Mesenchymal stem cell (in vitro differentiated cells and primary cell): ENCODE results near the gene C1orf52.

Experiments used
- DNase-seq: peaks from one replicate; pipeline ENCODE4 v3.0.0-alpha.2; 2013
- H2AFZ ChIP-seq: one replicate; pipeline ENCODE4 v1.6.1; 2013; ENCODE audit warnings: low read depth, mild to moderate bottlenecking, control low read depth, inconsistent platforms, low read length, moderate library complexity
- H2AK5ac ChIP-seq: 2 replicates; pipeline ENCODE4 v1.6.1; 2013; ENCODE audit warnings: low read length, moderate library complexity, mild to moderate bottlenecking, inconsistent platforms; ENCODE audit not compliant: severe bottlenecking
- H2BK120ac ChIP-seq: one replicate; pipeline ENCODE4 v1.6.1; 2013; ENCODE audit warnings: low read depth, mild to moderate bottlenecking, inconsistent platforms, low read length, moderate library complexity
- H2BK12ac ChIP-seq, 2 experiments: one replicate each; pipeline ENCODE4 v1.6.1; 2013; ENCODE audit warnings: inconsistent platforms in 2 of 2, low read length in 2 of 2, mild to moderate bottlenecking in 2 of 2, moderate library complexity in 2 of 2, control low read depth in 1 of 2
- H2BK15ac ChIP-seq: one replicate; pipeline ENCODE4 v1.6.1; 2013; ENCODE audit warnings: mild to moderate bottlenecking, low read depth, inconsistent platforms; ENCODE audit not compliant: poor library complexity, severe bottlenecking
- H2BK5ac ChIP-seq: 2 replicates; pipeline ENCODE4 v1.6.1; 2013; ENCODE audit warnings: low read depth, mild to moderate bottlenecking, low read length, control low read depth, inconsistent platforms; ENCODE audit not compliant: poor library complexity, severe bottlenecking
- H3K14ac ChIP-seq, 2 experiments: one replicate each; pipeline ENCODE4 v1.6.1; 2013; ENCODE audit warnings: inconsistent platforms in 2 of 2, low read length in 2 of 2, control low read depth in 1 of 2, mild to moderate bottlenecking in 1 of 2, moderate library complexity in 1 of 2
- H3K18ac ChIP-seq, 2 experiments: one replicate each; pipeline ENCODE4 v1.6.1; 2013; ENCODE audit warnings: inconsistent platforms in 2 of 2, low read length in 2 of 2, control low read depth in 1 of 2, low read depth in 1 of 2, mild to moderate bottlenecking in 1 of 2
- H3K23ac ChIP-seq, 2 experiments: one replicate each; pipeline ENCODE4 v1.6.1; 2013; ENCODE audit warnings: inconsistent platforms in 2 of 2, low read length in 2 of 2, mild to moderate bottlenecking in 2 of 2, moderate library complexity in 2 of 2, control low read depth in 1 of 2
- H3K27ac ChIP-seq: 2 replicates; pipeline ENCODE4 v1.5.1; 2013; ENCODE audit warnings: mild to moderate bottlenecking, moderate library complexity, low read length, control low read depth, inconsistent platforms; ENCODE audit not compliant: poor library complexity, severe bottlenecking
- H3K27me3 ChIP-seq, 2 experiments: 2 replicates each; pipeline versions ENCODE4 v1.6.1 to v1.7.0; 2013; ENCODE audit warnings: low read length in 2 of 2, mild to moderate bottlenecking in 2 of 2, moderate library complexity in 2 of 2, control low read depth in 1 of 2, inconsistent platforms in 1 of 2; ENCODE audit not compliant: control insufficient read depth in 1 of 2, insufficient read depth in 1 of 2
- H3K36me3 ChIP-seq, 2 experiments: 2 replicates each; pipeline versions ENCODE4 v1.6.1 to v1.7.0; 2013; ENCODE audit warnings: low read length in 2 of 2, control low read depth in 1 of 2, inconsistent platforms in 1 of 2, low read depth in 1 of 2, mild to moderate bottlenecking in 1 of 2; ENCODE audit not compliant: insufficient read depth in 2 of 2, control insufficient read depth in 1 of 2
- H3K4ac ChIP-seq, 2 experiments: one replicate each; pipeline ENCODE4 v1.6.1; 2013; ENCODE audit warnings: inconsistent platforms in 2 of 2, low read length in 2 of 2, mild to moderate bottlenecking in 2 of 2, moderate library complexity in 2 of 2, control low read depth in 1 of 2, low read depth in 1 of 2
- H3K4me1 ChIP-seq: 2 replicates; pipeline ENCODE4 v1.6.1; 2013; ENCODE audit warnings: low read depth, low read length, control low read depth; ENCODE audit not compliant: control insufficient read depth, insufficient read depth
- H3K4me2 ChIP-seq: 2 replicates; pipeline ENCODE4 v1.6.1; 2013; ENCODE audit warnings: low read length, mild to moderate bottlenecking, inconsistent platforms; ENCODE audit not compliant: poor library complexity, severe bottlenecking
- H3K4me3 ChIP-seq, 2 experiments: 2 replicates each; pipeline versions ENCODE4 v1.5.1 to v1.7.0; 2013; ENCODE audit warnings: low read length in 2 of 2, mild to moderate bottlenecking in 2 of 2, control low read depth in 1 of 2, low read depth in 1 of 2; ENCODE audit not compliant: insufficient read depth in 1 of 2
- H3K79me1 ChIP-seq: replicated peaks from 2 replicates; pipeline ENCODE4 v1.6.1; 2013; ENCODE audit warnings: mild to moderate bottlenecking, control low read depth, low read length, inconsistent platforms; ENCODE audit not compliant: poor library complexity, severe bottlenecking
- H3K9ac ChIP-seq: 2 replicates; pipeline ENCODE4 v1.7.0; 2013; ENCODE audit warnings: mild to moderate bottlenecking, low read length, moderate library complexity
- H3K9me3 ChIP-seq: 2 replicates; pipeline ENCODE4 v1.7.0; 2013; ENCODE audit warnings: mild to moderate bottlenecking, low read length; ENCODE audit not compliant: control insufficient read depth
- H4K8ac ChIP-seq: one replicate; pipeline ENCODE4 v1.6.1; 2013; ENCODE audit warnings: inconsistent platforms, mild to moderate bottlenecking, low read length, moderate library complexity
- H4K91ac ChIP-seq: one replicate; pipeline ENCODE4 v1.6.1; 2013; ENCODE audit warnings: mild to moderate bottlenecking, low read length, inconsistent platforms
- WGBS: methylation state at CpG from one replicate; pipeline ENCODE4 v1.1.7; 2013; ENCODE audit warnings: mixed read lengths; 5-methylcytosine and 5-hydroxymethylcytosine counted together

Gene C1orf52

DNA sequence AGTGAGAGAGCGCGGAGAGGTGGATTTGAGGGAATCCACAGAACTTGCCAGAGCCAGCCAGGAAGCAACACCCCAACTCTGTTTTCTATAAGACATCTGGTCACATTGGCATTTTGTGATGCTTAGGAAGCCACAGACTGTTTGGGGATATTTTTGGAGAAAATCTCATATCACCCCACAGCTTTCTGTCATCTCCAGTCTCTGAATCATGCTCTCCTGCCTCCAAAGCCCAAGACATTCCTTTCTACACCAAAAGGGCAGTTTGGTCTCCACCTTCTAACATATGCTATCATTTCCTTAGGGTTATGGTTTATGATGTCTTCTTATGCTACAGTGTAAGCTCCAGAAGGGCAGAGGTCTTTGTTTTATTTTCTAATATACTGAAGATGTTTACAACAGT is 31.4 kb upstream of the C1orf52 start:
- Histone ChIP-seq H2BK12ac (no peak overlapping the region), H2AFZ (no peak overlapping the region), H3K18ac (no peak overlapping the region), H3K23ac (no peak overlapping the region), H2AK5ac (peak overlapping the region; percentile 50), H3K36me3 (no peaks in the 10 kb centered on the region), H3K4ac (no peak overlapping the region), H3K27me3 (no peaks in the 10 kb centered on the region), H3K4me1 (peaks cover 15% of the 10 kb centered on the region), H3K79me1 (no peaks in the 10 kb centered on the region), H3K9me3 (no peaks in the 10 kb centered on the region), H3K27ac (peak overlapping the region; percentile 7), H2BK15ac (no peak overlapping the region), H4K8ac (no peak overlapping the region), H3K9ac (no peak overlapping the region), H4K91ac (no peak overlapping the region), H2BK120ac (no peak overlapping the region), H2BK5ac (no peak overlapping the region), H3K4me3 (no peak overlapping the region), H3K14ac (no peak overlapping the region), H3K4me2 (no peak overlapping the region)
- DNase-seq, result no peak
- 100% methylated on average over 2 of the region's 2 CpGs for WGBS

DNA sequence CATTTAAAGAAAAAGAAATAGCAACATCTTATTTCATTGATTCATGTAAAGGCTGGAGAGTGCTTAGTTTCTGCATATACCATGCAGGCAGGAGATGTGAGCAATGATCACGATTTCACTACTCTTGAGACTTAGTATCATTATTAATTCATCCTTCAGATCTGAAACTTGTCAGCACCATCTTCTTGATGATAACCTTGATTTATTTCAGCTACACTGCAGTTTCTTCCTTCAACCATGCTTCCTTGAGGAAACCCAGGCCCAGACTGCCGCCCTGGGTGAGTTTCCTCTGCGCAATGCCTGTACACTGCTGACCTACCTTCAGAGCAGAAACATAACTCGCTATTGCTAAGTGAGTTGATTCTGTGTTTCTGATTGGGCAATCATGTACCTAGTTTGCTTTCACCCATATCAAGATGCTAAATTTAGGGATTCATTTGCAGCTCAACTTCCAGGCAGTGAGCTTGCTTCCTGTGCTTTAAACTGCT is 30.4 kb upstream of the C1orf52 start:
- no peaks in the 10 kb centered on the region for H3K36me3 ChIP-seq
- no peaks in the 10 kb centered on the region for H3K9me3 ChIP-seq
- peaks cover 11% of the 10 kb centered on the region for H3K4me1 ChIP-seq
- no peak overlapping the region for H2BK120ac ChIP-seq
- peak overlapping the region in 1 of 2 experiments; percentile 14 for H3K18ac ChIP-seq
- no peak overlapping the region for H2BK5ac ChIP-seq
- H3K23ac ChIP-seq, result no peak overlapping the region
- H2BK15ac ChIP-seq, result no peak overlapping the region
- H4K91ac ChIP-seq, result no peak overlapping the region
- 60% methylated on average over 1 of the region's 4 CpGs for WGBS
- no peak overlapping the region for H2AK5ac ChIP-seq
- peak overlapping the region in 1 of 2 experiments; percentile 18 for H3K4me3 ChIP-seq
- H3K9ac ChIP-seq, result no peak overlapping the region
- no peak overlapping the region for H4K8ac ChIP-seq
- DNase-seq, result no peak
- peak overlapping the region; percentile 24 for H3K27ac ChIP-seq
- no peak overlapping the region for H2AFZ ChIP-seq
- H3K4me2 ChIP-seq, result no peak overlapping the region
- no peak overlapping the region for H3K4ac ChIP-seq
- H3K14ac ChIP-seq, result no peak overlapping the region
- H2BK12ac ChIP-seq, result no peak overlapping the region
- H3K27me3 ChIP-seq, result no peaks in the 10 kb centered on the region
- no peaks in the 10 kb centered on the region for H3K79me1 ChIP-seq

DNA sequence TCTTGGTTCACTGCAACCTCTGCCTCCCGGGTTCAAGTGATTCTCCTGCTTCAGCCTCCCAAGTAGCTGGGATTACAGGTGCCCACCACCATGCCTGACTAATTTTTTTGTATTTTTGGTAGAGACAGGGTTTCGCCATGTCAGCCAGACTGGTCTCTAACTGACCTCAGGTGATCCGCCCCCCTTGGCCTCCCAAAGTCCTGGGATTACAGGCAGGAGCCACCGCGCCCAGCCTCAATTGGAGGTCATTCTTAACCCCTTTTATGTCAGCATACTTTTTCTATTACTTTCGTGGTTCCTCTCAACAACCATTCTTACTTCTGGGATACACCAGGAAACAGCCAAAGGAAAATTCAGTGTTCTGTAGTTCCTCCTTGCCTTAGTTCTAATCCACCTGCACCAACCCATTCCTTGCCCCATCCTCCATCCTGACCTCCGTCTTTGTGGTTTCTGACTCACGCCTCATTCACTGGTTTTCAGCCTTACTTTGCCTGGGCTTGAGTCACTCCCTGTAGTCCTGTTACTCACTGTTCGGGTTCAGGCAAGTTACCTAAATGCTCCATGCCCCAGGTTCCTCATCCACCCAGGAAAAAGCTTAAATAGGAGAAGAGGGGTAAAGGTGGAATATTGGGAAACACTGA is 29.9 kb upstream of the C1orf52 start:
- H3K18ac ChIP-seq, result no peak overlapping the region
- peak overlapping the region; percentile 24 for H3K27ac ChIP-seq
- peaks cover 2% of the 10 kb centered on the region for H3K79me1 ChIP-seq
- H3K4ac ChIP-seq, result no peak overlapping the region
- H2AK5ac ChIP-seq, result no peak overlapping the region
- no peak overlapping the region for H2AFZ ChIP-seq
- no peak overlapping the region for H3K23ac ChIP-seq
- H3K4me3 ChIP-seq, result peak overlapping the region in 1 of 2 experiments; percentile 18
- no peak overlapping the region for H3K4me2 ChIP-seq
- H2BK15ac ChIP-seq, result no peak overlapping the region
- H2BK12ac ChIP-seq, result no peak overlapping the region
- no peak overlapping the region for H4K91ac ChIP-seq
- no peak overlapping the region for H3K14ac ChIP-seq
- H3K27me3 ChIP-seq, result no peaks in the 10 kb centered on the region
- WGBS, result 68% methylated on average over 8 of the region's 9 CpGs
- H3K4me1 ChIP-seq, result peaks cover 11% of the 10 kb centered on the region
- H4K8ac ChIP-seq, result no peak overlapping the region
- H2BK5ac ChIP-seq, result no peak overlapping the region
- H3K9ac ChIP-seq, result no peak overlapping the region
- no peaks in the 10 kb centered on the region for H3K36me3 ChIP-seq
- peak; percentile 89 for DNase-seq
- no peak overlapping the region for H2BK120ac ChIP-seq
- no peaks in the 10 kb centered on the region for H3K9me3 ChIP-seq

DNA sequence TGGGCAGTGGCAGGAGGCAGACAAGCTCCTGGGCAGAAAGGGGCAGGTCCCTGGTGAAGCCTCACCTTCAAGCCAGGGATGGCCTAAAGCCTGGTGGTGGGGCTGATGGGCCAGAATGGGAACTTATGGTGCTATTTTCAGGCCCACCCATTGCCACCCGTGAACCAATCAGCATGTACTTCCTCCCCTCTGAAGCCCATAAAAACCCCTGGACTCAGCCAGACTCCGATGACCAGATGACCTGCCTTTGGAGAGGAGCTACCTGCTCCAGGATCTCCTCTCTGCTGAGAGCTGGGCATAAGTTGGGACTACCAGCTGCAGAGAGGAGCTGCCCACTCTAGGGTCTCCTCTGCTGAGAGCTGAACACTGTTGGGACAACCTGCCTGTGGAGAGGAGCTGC is 24.7 kb upstream of the C1orf52 start:
- 95% methylated on average over 2 of the region's 2 CpGs for WGBS
- no peaks in the 10 kb centered on the region for H3K9me3 ChIP-seq
- peaks cover 0 to 2% of the 10 kb centered on the region in 2 experiments for H3K36me3 ChIP-seq
- H3K79me1 ChIP-seq, result peaks cover 12% of the 10 kb centered on the region
- DNase-seq, result no peak
- no peak overlapping the region for H2BK120ac ChIP-seq
- no peak overlapping the region for H4K8ac ChIP-seq
- H2AFZ ChIP-seq, result no peak overlapping the region
- peak overlapping the region; percentile 8 for H4K91ac ChIP-seq
- H3K4me2 ChIP-seq, result no peak overlapping the region
- no peaks in the 10 kb centered on the region for H3K27me3 ChIP-seq
- no peak overlapping the region for H2BK5ac ChIP-seq
- H3K27ac ChIP-seq, result no peak overlapping the region
- peaks cover 12% of the 10 kb centered on the region for H3K4me1 ChIP-seq
- peak overlapping the region; percentile 38 for H2AK5ac ChIP-seq
- no peak overlapping the region for H2BK12ac ChIP-seq
- H2BK15ac ChIP-seq, result no peak overlapping the region
- H3K23ac ChIP-seq, result peak overlapping the region in 1 of 2 experiments; percentile 14
- no peak overlapping the region for H3K9ac ChIP-seq
- peak overlapping the region in 1 of 2 experiments; percentile 62 for H3K14ac ChIP-seq
- no peak overlapping the region for H3K4me3 ChIP-seq
- no peak overlapping the region for H3K18ac ChIP-seq
- H3K4ac ChIP-seq, result peak overlapping the region in 1 of 2 experiments; percentile 13
